Measurements from ENCODE around the gene CACNG1.

Gene CACNG1

GRCh38 chr17:67011527-67012175 lies 32.7 kb upstream of the CACNG1 start:
- no peaks in the 10 kb centered on the region for H3K36me3 ChIP-seq
- H3K4me2 ChIP-seq = peak overlapping the region in 6 of 11 experiments; percentile 8 to 56 (median 27); a peak in 9 of 22 replicates
- no peak overlapping the region for H3K9ac ChIP-seq
- H3K9me3 ChIP-seq (replicated peaks in 1 of 11) = 0 out of 22 replicates have a peak, but pooled peaks cover 0 to 6% (median 0%) of the 10 kb centered on the region in 11 experiments
- no peaks in the 10 kb centered on the region for H4K20me1 ChIP-seq
- H3K27ac ChIP-seq = no peak overlapping the region
- no peak for TF ChIP-seq Cebpa-rat (IDR thresholded peaks at IDR 0.05)
- H3K4me3 ChIP-seq = no peak overlapping the region
- H3K4me1 ChIP-seq = peaks cover 0 to 12% (median 3%) of the 10 kb centered on the region in 10 experiments; a peak in 7 of 20 replicates
- H3K27me3 ChIP-seq = no peaks in the 10 kb centered on the region

- peaks cover 0 to 21% (median 3%) of the 10 kb centered on the region in 10 experiments; a peak in 7 of 20 replicates for H3K4me1 ChIP-seq
- no peaks in the 10 kb centered on the region for H4K20me1 ChIP-seq
- no peaks in the 10 kb centered on the region for H3K27me3 ChIP-seq
- H3K4me3 ChIP-seq = no peak overlapping the region
- H3K36me3 ChIP-seq = no peaks in the 10 kb centered on the region
- no peak overlapping the region for H3K27ac ChIP-seq
- H3K9me3 ChIP-seq (replicated peaks in 1 of 11) = 0 out of 22 replicates have a peak, but pooled peaks cover 0 to 4% (median 0%) of the 10 kb centered on the region in 11 experiments
- no peak overlapping the region for H3K4me2 ChIP-seq
- no peak overlapping the region for H3K9ac ChIP-seq
- TF ChIP-seq Cebpa-rat (IDR thresholded peaks at IDR 0.05) = no peak
These were observed 30.5 kb upstream of the CACNG1 start for GRCh38 chr17:67013891-67014290.

DNA sequence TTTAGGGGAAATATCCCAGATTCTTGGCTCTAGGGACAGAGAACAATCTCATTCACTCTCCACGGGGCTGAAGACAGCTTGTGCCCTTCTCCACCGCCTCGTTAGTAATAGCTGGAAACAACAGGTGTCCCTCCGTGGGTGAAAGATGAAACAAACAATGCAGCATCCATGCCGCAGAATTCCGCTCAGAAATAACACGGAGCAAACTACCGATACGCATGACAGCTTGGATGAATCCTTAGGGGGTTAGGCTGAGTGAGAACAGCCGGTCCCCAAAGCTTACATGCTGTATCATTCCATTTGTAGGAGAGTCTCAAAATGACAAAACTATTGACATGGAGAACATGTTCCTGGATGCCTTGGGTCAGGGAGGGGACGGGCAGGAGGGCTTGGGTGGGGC lies 29.4 kb upstream of the CACNG1 start:
- H3K9ac ChIP-seq = no peak overlapping the region
- no peak overlapping the region for H3K4me3 ChIP-seq
- no peaks in the 10 kb centered on the region for H4K20me1 ChIP-seq
- peaks cover 0 to 21% (median 3%) of the 10 kb centered on the region in 10 experiments; a peak in 7 of 20 replicates for H3K4me1 ChIP-seq
- H3K9me3 ChIP-seq (replicated peaks in 1 of 11) = no peaks in the 10 kb centered on the region
- H3K27ac ChIP-seq = no peak overlapping the region
- H3K27me3 ChIP-seq = no peaks in the 10 kb centered on the region
- H3K36me3 ChIP-seq = no peaks in the 10 kb centered on the region
- no peak overlapping the region for H3K4me2 ChIP-seq
- TF ChIP-seq Cebpa-rat (IDR thresholded peaks at IDR 0.05) = no peak

DNA sequence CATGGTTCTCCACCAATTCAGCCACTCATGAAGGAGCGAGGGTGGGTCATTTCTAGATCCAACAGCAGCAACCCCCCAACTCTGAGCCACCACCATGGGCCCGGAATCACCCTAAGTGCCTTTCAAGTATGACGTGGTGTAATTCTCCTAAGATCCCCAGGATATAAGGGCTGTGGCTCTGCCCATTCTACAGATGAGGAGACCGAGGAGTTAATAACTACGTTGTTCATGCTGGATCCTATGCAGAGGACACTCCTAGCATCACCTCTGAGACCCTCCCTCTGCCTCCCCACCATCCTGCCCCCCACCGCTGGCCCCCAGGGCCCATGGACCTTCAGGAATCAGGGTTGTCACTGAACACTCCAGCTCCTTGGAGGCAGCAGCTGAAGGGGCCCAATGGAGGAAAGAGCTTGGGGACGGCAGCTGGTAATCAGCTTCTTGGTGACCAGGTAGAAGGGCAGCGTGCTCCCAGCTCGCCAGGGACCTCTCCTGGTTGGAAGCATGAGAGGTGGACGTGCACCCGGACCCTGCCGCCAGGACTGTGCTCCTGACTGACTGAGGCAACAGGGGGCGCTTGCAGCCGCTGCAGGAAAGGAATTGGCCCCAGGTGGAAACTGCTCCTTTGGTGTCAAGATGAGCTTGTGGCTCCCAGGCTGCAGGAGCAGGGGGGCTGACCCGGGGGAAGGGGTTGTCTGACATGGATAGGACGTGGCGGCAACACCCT lies 28.2 kb upstream of the CACNG1 start:
- Histone ChIP-seq H3K9ac (no peak overlapping the region), H3K4me3 (no peak overlapping the region), H4K20me1 (no peaks in the 10 kb centered on the region), H3K4me1 (peaks cover 0 to 19% (median 3%) of the 10 kb centered on the region in 10 experiments; a peak in 11 of 20 replicates), H3K27me3 (no peaks in the 10 kb centered on the region), H3K36me3 (no peaks in the 10 kb centered on the region), H3K27ac (no peak overlapping the region), H3K4me2 (no peak overlapping the region), H3K9me3 (replicated peaks in 1 of 11) (no peaks in the 10 kb centered on the region)
- no peak for TF ChIP-seq Cebpa-rat (IDR thresholded peaks at IDR 0.05)

DNA sequence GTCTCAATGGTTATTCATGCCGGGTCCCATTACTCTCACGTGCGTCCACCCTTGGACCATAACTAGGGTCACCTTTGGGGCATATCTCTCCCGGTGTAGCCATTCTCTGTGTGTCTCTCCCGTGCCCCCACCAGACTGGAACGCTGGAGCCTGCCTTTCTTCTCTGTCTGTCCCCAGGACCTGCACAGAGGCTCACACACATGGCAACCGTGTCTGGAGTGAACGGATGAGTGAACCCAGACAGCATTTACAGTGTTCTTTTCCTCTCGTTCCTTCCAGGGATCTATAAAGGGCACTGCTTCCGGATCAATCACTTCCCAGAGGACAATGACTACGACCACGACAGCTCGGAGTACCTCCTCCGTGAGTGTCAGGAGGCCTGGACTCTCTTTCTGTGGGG lies 26.4 kb upstream of the CACNG1 start:
- no peaks in the 10 kb centered on the region for H3K27me3 ChIP-seq
- H3K4me1 ChIP-seq = peaks cover 0 to 10% (median 6%) of the 10 kb centered on the region in 10 experiments; a peak in 9 of 20 replicates
- no peaks in the 10 kb centered on the region for H4K20me1 ChIP-seq
- no peaks in the 10 kb centered on the region for H3K36me3 ChIP-seq
- H3K27ac ChIP-seq = no peak overlapping the region
- H3K9ac ChIP-seq = no peak overlapping the region
- H3K9me3 ChIP-seq (replicated peaks in 1 of 11) = no peaks in the 10 kb centered on the region
- H3K4me3 ChIP-seq = no peak overlapping the region
- peak overlapping the region in 2 of 11 experiments; percentile 2 to 5; a peak in 1 of 22 replicates for H3K4me2 ChIP-seq
- no peak for TF ChIP-seq Cebpa-rat (IDR thresholded peaks at IDR 0.05)

DNA sequence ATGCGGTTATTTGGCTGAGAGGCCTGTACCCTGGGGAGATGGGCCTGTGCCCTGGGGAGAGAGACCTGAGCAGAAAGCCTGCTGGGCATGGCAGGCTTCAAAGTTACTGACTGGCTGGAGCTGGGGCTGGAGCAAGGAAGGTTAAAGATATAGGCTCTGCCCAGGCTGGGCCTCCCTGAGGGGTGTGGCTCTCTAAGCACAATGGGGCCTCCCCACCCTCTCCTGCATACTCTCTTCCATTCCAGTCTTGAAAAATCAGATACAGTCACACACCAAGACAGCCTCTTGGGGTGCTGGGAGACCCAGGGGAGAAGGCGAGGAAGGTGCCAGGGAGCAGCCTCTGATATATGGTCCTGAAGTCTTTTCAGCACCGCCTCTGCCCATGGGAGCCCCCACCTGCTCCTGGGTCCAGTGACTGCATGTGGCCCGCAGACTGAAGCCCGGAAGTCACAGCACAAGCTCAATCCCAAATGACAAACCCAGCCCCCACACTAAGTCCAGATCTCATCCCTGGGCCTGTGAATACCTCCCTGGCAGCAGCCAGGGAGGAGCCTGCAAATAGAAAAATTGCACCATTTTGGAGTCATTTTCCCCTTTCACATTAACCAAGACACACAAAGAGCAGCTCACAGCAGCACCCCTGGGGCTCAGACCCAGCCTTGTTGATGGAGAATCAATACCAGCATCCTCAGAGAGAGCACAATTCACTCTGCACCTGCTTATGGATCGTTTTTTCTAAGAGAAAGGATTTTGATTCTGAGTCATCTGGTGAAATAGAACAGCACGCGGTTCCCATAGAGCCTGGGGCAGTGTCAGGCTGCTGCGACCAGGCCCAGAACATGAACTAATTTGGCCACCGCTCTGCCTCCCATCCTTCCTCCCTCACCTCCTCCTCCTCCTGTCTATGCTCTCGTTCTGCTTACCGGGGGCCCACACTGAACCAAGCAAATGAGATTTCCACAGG lies 25.6 kb upstream of the CACNG1 start:
- Histone ChIP-seq H3K27ac (no peak overlapping the region), H3K36me3 (no peaks in the 10 kb centered on the region), H3K27me3 (no peaks in the 10 kb centered on the region), H4K20me1 (no peaks in the 10 kb centered on the region), H3K9ac (no peak overlapping the region), H3K4me3 (no peak overlapping the region), H3K4me2 (peak overlapping the region in 2 of 11 experiments; percentile 2 to 5; a peak in 1 of 22 replicates), H3K9me3 (replicated peaks in 1 of 11) (no peaks in the 10 kb centered on the region), H3K4me1 (peaks cover 0 to 10% (median 6%) of the 10 kb centered on the region in 10 experiments; a peak in 9 of 20 replicates)
- no peak for TF ChIP-seq Cebpa-rat (IDR thresholded peaks at IDR 0.05)

DNA sequence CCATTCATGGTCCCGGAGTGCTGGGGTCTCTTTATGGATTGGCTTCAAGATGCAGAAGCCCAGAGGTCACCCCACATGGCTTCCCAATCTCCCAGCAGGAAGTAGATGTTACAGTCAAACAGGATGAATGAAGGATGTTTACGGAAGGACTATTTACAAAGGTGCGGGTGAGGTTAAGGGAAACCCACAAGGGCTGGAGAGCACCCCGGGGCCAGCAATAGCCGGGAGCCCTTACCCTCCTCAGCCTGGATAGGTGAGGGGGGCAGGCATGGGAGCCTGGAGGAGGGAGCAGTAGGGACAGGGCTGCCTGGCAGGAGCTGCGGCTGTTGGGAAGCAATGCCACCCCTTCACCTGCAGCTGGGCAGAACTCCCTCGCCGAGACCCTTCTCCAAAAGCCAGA lies 24.5 kb upstream of the CACNG1 start:
- no peak overlapping the region for H3K4me3 ChIP-seq
- peaks cover 0 to 10% (median 6%) of the 10 kb centered on the region in 10 experiments; a peak in 9 of 20 replicates for H3K4me1 ChIP-seq
- no peaks in the 10 kb centered on the region for H3K27me3 ChIP-seq
- H3K36me3 ChIP-seq = no peaks in the 10 kb centered on the region
- H3K4me2 ChIP-seq = no peak overlapping the region
- no peak for TF ChIP-seq Cebpa-rat (IDR thresholded peaks at IDR 0.05)
- no peaks in the 10 kb centered on the region for H4K20me1 ChIP-seq
- no peaks in the 10 kb centered on the region for H3K9me3 ChIP-seq (replicated peaks in 1 of 11)
- H3K27ac ChIP-seq = no peak overlapping the region
- no peak overlapping the region for H3K9ac ChIP-seq

- Histone ChIP-seq H4K20me1 (no peaks in the 10 kb centered on the region), H3K9ac (no peak overlapping the region), H3K27me3 (no peaks in the 10 kb centered on the region), H3K9me3 (replicated peaks in 1 of 11) (no peaks in the 10 kb centered on the region), H3K4me1 (peaks cover 0 to 10% (median 6%) of the 10 kb centered on the region in 10 experiments; a peak in 9 of 20 replicates), H3K4me3 (no peak overlapping the region), H3K4me2 (no peak overlapping the region), H3K27ac (no peak overlapping the region), H3K36me3 (no peaks in the 10 kb centered on the region)
- TF ChIP-seq Cebpa-rat (IDR thresholded peaks at IDR 0.05) = no peak
These were observed 24.0 kb upstream of the CACNG1 start for GRCh38 chr17:67020293-67020766.

All from BLaER1 treated with 17β-estradiol and CSF1 and Interleukin-3, amounts not matched to agents 10 nM and 100 nM (cell line).